Progenitor cell of endocrine pancreas (in vitro differentiated cells): Measurements from ENCODE around the gene ATXN1. TPM values are rescaled to one million over a fixed set of nuclear protein-coding genes. Genes with fewer than 3 reads are reported as not detected.

ENCODE experiments used
- DNase-seq: peaks from one replicate; pipeline ENCODE4 v3.0.0; 2021; ENCODE audit warnings: low spot score; ENCODE audit not compliant: unreplicated experiment
- H3K27ac Mint-ChIP-seq: 2 replicates; pipeline ENCODE4 v1.8.0; 2021; ENCODE audit warnings: mild to moderate bottlenecking, moderate library complexity, mixed read lengths
- H3K27me3 Mint-ChIP-seq: 2 replicates; pipeline ENCODE4 v1.8.0; 2021; ENCODE audit warnings: mixed read lengths
- H3K36me3 Mint-ChIP-seq: 2 replicates; pipeline ENCODE4 v1.8.0; 2022; ENCODE audit warnings: mixed read lengths; ENCODE audit not compliant: insufficient read depth
- H3K4me1 Mint-ChIP-seq: 2 replicates; pipeline ENCODE4 v1.8.0; 2021; ENCODE audit warnings: low read depth, mixed read lengths
- H3K4me3 Mint-ChIP-seq: 2 replicates; pipeline ENCODE4 v1.8.0; 2021; ENCODE audit warnings: low read depth, mild to moderate bottlenecking, moderate library complexity, mixed read lengths
- H3K9me3 Mint-ChIP-seq: 2 replicates; pipeline ENCODE4 v1.8.0; 2021; ENCODE audit warnings: low read depth, mixed read lengths
- total RNA-seq: library from RNA; stranded (reverse); gene quantifications from 2 replicates; pipeline ENCODE4 v1.2.1, GENCODE V29; 2021
- TF ChIP-seq, protein P1 (sequence below): fragments of 200-600 bp; sonication (generic); IDR thresholded peaks from one replicate; pipeline ENCODE4 v1.5.0; 2021; ENCODE audit warnings: antibody characterized with exemption, mild to moderate bottlenecking; ENCODE audit not compliant: unreplicated experiment

The ATXN1 gene
- total RNA-seq, 1 donor from 2014 or later: 35.8 TPM

DNA sequence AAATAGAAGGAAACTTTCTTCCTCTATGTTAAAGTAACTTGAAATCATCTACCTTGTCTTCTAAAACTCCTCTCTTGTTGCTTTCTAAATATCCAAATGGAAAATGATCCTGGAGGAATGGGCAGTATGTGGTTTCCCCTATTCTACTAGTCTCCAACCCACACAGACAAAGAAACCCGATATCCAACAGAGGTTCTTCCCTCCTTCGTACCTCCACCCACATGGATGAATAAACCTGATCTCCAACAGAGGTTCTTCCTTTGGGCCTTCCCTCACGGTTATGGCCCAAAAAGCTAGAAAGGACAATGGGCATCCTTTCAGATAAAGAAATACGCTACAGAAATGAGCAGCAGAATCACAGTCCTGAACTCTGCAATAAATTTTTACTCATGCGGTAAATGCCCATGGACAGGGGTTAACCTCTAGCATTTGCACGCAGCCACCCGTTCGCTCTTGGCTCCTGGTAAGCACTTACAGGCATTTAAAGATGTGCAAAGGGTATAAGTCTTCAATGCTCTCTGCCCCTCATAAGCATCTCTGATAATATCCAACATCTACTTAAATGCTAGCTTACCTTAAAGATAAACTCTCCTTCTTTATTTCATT, 392.0 kb downstream of the ATXN1 start:
- no peaks in the 10 kb centered on the region for H3K36me3 Mint-ChIP-seq
- no peaks in the 10 kb centered on the region for H3K9me3 Mint-ChIP-seq

DNA sequence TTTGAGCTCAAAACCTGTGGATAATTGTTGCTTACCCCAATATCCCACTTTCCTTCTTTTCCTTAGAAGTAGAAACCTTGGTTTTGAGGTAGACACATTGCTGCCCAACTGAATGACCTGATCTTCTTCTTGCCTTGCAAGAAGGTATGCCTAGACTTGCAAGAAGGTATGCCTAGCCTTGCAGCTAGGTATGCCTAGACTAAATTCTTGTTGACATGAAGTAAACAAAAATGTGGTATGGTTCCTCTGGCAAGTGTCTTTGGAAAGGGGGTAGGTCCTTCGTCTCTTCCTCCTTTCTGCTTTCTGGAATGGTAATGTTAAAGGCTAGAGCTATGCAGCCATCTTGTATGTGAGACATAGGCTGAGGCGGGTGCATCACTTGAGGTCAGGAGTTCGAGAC, 393.7 kb downstream of the ATXN1 start:
- TF ChIP-seq, protein P1, sequence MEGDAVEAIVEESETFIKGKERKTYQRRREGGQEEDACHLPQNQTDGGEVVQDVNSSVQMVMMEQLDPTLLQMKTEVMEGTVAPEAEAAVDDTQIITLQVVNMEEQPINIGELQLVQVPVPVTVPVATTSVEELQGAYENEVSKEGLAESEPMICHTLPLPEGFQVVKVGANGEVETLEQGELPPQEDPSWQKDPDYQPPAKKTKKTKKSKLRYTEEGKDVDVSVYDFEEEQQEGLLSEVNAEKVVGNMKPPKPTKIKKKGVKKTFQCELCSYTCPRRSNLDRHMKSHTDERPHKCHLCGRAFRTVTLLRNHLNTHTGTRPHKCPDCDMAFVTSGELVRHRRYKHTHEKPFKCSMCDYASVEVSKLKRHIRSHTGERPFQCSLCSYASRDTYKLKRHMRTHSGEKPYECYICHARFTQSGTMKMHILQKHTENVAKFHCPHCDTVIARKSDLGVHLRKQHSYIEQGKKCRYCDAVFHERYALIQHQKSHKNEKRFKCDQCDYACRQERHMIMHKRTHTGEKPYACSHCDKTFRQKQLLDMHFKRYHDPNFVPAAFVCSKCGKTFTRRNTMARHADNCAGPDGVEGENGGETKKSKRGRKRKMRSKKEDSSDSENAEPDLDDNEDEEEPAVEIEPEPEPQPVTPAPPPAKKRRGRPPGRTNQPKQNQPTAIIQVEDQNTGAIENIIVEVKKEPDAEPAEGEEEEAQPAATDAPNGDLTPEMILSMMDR: no peak

More for the DNA sequence above, 392.0 kb downstream of the ATXN1 start:
- H3K4me1 Mint-ChIP-seq: peaks cover 11% of the 10 kb centered on the region
- H3K4me3 Mint-ChIP-seq: no peak overlapping the region
- no peaks in the 10 kb centered on the region for H3K27me3 Mint-ChIP-seq
- DNase-seq: no peak
- H3K27ac Mint-ChIP-seq: peak overlapping the region; percentile 8
- TF ChIP-seq, protein P1: no peak

DNA sequence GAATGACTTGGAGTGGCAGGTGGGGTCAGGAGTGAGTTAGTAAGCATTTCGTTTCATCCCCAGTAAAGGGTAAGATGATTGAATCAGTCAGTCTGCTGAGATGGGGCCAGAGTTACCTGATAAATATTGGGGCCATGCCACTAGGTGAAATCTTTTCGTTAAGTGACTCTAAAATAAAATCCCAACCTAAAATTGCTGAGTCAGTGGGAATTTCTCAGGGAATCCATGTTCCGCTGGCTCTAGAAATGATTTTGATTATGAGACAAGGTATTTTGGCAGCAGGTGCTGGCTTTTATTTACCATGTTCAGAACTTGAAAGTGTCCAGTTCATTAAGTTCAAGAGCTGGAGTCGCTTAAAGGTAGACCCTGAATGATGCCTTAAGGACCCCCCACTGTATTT, 397.5 kb downstream of the ATXN1 start:
- Mint-ChIP-seq H3K36me3 (no peaks in the 10 kb centered on the region), H3K4me1 (peaks cover 14% of the 10 kb centered on the region), H3K4me3 (no peak overlapping the region), H3K27me3 (no peaks in the 10 kb centered on the region), H3K9me3 (no peaks in the 10 kb centered on the region), H3K27ac (no peak overlapping the region)
- no peak for DNase-seq
- TF ChIP-seq, protein P1: no peak

More for the DNA sequence above, 393.7 kb downstream of the ATXN1 start:
- H3K4me1 Mint-ChIP-seq: peaks cover 14% of the 10 kb centered on the region
- no peaks in the 10 kb centered on the region for H3K27me3 Mint-ChIP-seq
- H3K27ac Mint-ChIP-seq: peak overlapping the region; percentile 12
- no peak for DNase-seq
- no peaks in the 10 kb centered on the region for H3K36me3 Mint-ChIP-seq
- H3K4me3 Mint-ChIP-seq: no peak overlapping the region
- no peaks in the 10 kb centered on the region for H3K9me3 Mint-ChIP-seq

DNA sequence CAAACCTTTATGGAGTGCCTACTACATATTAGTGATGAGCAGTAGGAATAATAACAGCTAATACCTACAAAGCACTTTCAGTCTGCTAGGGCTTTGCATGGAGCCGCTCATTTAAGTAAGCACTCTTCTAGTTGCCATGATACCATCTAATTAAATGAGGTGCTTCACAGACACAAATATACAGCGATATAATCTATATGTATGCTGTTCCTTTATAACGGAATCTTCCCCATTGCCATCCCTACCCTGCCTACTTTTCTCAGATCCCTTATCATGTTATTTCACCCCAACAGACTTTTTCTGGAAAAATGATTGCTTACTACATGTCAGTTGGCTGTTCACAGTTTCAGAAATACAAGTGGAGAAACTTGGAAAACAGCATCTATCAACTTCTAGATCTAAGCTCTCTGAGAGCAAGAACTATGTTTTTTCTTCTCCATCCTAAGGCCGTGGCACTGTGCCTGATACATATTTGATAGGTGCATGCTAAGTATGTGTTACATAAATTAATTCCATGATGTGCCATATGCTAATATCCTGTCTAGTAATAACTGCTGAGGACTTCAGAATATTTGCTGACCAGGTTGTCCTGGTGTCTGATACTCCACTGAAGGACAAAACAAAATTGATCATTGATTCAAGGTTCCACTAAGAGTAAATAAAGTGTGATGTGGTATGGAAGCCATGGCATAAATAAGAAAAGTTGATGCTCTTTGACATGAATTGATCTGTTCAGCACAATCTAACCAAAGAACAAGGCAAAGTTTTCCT, 398.3 kb downstream of the ATXN1 start:
- peaks cover 14% of the 10 kb centered on the region for H3K4me1 Mint-ChIP-seq
- no peaks in the 10 kb centered on the region for H3K36me3 Mint-ChIP-seq
- H3K9me3 Mint-ChIP-seq: no peaks in the 10 kb centered on the region
- H3K27me3 Mint-ChIP-seq: no peaks in the 10 kb centered on the region
- TF ChIP-seq, protein P1: no peak
- no peak overlapping the region for H3K27ac Mint-ChIP-seq
- no peak overlapping the region for H3K4me3 Mint-ChIP-seq
- no peak for DNase-seq

DNA sequence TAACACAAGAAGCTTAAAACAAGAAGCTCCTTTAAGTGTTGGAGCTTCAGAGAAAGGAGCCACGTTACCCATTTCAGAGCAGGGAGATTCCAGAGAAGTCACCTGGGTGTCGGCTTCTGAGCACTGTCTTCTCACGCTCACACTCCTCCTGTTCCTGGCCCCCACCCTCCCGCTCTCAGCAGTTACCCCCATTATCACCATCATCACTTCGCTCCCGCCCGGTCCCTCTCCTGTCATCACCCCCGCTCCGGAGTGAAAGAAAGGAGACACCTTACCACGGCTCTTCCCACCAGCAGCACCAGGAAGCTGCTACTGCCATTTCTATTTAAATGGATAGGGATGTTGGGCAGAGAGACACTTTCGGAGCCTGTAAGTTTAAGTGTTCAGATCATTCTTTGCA, 399.0 kb downstream of the ATXN1 start:
- no peak overlapping the region for H3K27ac Mint-ChIP-seq

More for the DNA sequence above, 399.0 kb downstream of the ATXN1 start:
- Mint-ChIP-seq H3K9me3 (no peaks in the 10 kb centered on the region), H3K27me3 (no peaks in the 10 kb centered on the region), H3K4me3 (no peak overlapping the region), H3K36me3 (no peaks in the 10 kb centered on the region), H3K4me1 (peaks cover 10% of the 10 kb centered on the region)
- DNase-seq: no peak
- TF ChIP-seq, protein P1: no peak
